Upper lobe of left lung (tissue), 4 donors: ENCODE measurements around the gene B3GAT1.

Experiments used
- CTCF ChIP-seq, 6 experiments: fragments of 450-650 bp in 4 of 6; fragments of 200-600 bp in 2 of 6; sonication (generic) in 2 of 6; IDR thresholded peaks; one replicate each; pipeline ENCODE4 v1.5.1; 2016 to 2019; ENCODE audit warnings: antibody characterized with exemption in 6 of 6
- EP300 ChIP-seq, 4 donors: sonication (generic); formaldehyde crosslinking; IDR thresholded peaks; one replicate each; pipeline ENCODE4 v1.5.1; 2017; ENCODE audit warnings: antibody characterized with exemption in 4 of 4, control low read depth in 2 of 4
- POLR2A ChIP-seq, 4 donors: fragments of 450-650 bp; IDR thresholded peaks; one replicate each; pipeline ENCODE4 v1.5.1; 2016 to 2017; ENCODE audit warnings: antibody characterized with exemption in 4 of 4, mild to moderate bottlenecking in 2 of 4
- POLR2AphosphoS5 ChIP-seq, 2 donors: sonication (generic); formaldehyde crosslinking; IDR thresholded peaks; one replicate each; pipeline ENCODE4 v1.5.1; 2017; ENCODE audit warnings: antibody characterized with exemption in 2 of 2

GRCh38 chr11:134455516-134455915, 43.5 kb upstream of the B3GAT1 start:
- TF ChIP-seq CTCF (IDR thresholded peaks at IDR 0.05) (no peak), EP300 (IDR thresholded peaks at IDR 0.05) (no peak), POLR2A (IDR thresholded peaks at IDR 0.05) (no peak), POLR2AphosphoS5 (IDR thresholded peaks at IDR 0.05) (no peak)
